ENCODE results near the gene EPM2A.

- TF ChIP-seq POLR2A (IDR thresholded peaks at IDR 0.05; ENCODE audit: low read depth, low read length) (no peak), CTCF (IDR thresholded peaks at IDR 0.05; ENCODE audit: extremely low read depth in 1 of 2, insufficient read depth in 1 of 2, low read depth in 1 of 2, low read length in 2 of 2) (no peak), GATA2 (IDR thresholded peaks at IDR 0.05; ENCODE audit: insufficient read depth, insufficient read length, low read depth, low read length) (peak; percentile 77)
These were observed 66.5 kb downstream of the EPM2A start for GRCh38 chr6:145668844-145669243.
